ENCODE data around the gene TBCK. TPM values are rescaled to one million over a fixed set of nuclear protein-coding genes. Genes with fewer than 3 reads are reported as not detected.

TBCK gene
- total RNA-seq, 1 donor from 2014 or later, result 35.7 TPM

GRCh38 chr4:106065018-106065417 is 251.0 kb downstream of the TBCK start:
- H3K27ac ChIP-seq, result no peak overlapping the region
- peaks cover 0 to 7% of the 10 kb centered on the region in 2 donors for H3K9me3 ChIP-seq
- no peak overlapping the region for H3K4me3 ChIP-seq
- H3K36me3 ChIP-seq, result no peaks in the 10 kb centered on the region
- TF ChIP-seq CTCF (IDR thresholded peaks at IDR 0.05), result peak in 2 of 3 experiments; percentile 20
- H3K27me3 ChIP-seq, result no peaks in the 10 kb centered on the region
- intact Hi-C loops (cut with DNase I), result no loop called here
- H3K4me1 ChIP-seq, result no peaks in the 10 kb centered on the region
- DNase-seq (ENCODE audit: low spot score in 2 of 2), result no peak

DNA sequence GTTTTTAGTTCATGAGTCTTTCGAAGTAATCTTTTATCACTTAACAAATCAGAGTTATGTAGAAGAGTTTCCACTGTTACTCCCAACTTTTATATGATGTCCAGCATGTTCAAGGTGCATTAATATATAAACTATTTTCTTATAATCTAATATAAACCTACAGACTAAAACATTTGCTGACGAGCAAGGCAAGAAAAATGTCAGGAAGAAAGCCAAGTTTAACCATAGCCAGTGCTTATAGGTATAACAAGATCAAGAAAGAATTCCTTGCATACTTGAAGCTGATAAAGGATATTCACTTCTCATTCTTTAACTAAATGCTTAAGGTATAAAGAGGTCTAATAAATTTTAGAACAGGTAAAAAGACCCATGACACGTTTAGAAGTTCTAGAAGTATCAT is 253.0 kb downstream of the TBCK start:
- Histone ChIP-seq H3K9me3 (no peaks in the 10 kb centered on the region), H3K4me1 (no peaks in the 10 kb centered on the region), H3K27me3 (no peaks in the 10 kb centered on the region), H3K27ac (no peak overlapping the region), H3K36me3 (no peaks in the 10 kb centered on the region), H3K4me3 (no peak overlapping the region)
- DNase-seq (ENCODE audit: low spot score in 2 of 2), result no peak
- TF ChIP-seq CTCF (IDR thresholded peaks at IDR 0.05), result no peak
- intact Hi-C loops (cut with DNase I), result no loop called here

DNA sequence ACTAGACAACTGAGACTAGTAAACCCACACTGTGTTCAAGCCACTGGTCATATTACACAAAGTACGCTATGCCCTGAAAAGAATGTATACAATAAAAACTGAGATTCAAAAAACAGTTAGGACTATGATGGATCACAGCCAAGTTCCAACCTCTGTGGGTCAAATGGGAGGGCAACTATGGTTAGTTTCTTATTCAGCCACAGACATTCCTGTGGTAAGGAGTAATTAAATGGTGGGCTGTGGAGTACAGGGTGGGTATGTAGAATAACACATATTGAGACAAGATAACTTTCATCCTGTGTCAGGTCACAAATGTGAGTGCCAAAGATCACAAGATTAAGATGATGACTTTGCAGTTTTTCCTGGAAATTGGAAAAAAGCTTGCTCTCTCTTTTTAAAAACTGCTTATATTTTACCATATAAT is 253.5 kb downstream of the TBCK start:
- DNase-seq (ENCODE audit: low spot score in 2 of 2), result no peak
- Histone ChIP-seq H3K4me1 (no peaks in the 10 kb centered on the region), H3K27ac (no peak overlapping the region), H3K4me3 (no peak overlapping the region), H3K36me3 (no peaks in the 10 kb centered on the region), H3K27me3 (no peaks in the 10 kb centered on the region), H3K9me3 (no peaks in the 10 kb centered on the region)
- no peak for TF ChIP-seq CTCF (IDR thresholded peaks at IDR 0.05)
- intact Hi-C loops (cut with DNase I), result no loop called here

GRCh38 chr4:106058921-106059320 is 257.1 kb downstream of the TBCK start:
- no peak for DNase-seq (ENCODE audit: low spot score in 2 of 2)
- Histone ChIP-seq H3K36me3 (no peaks in the 10 kb centered on the region), H3K27me3 (no peaks in the 10 kb centered on the region), H3K4me1 (no peaks in the 10 kb centered on the region), H3K4me3 (no peak overlapping the region), H3K27ac (no peak overlapping the region), H3K9me3 (no peaks in the 10 kb centered on the region)
- intact Hi-C loops (cut with DNase I), result no loop called here
- TF ChIP-seq CTCF (IDR thresholded peaks at IDR 0.05), result no peak

GRCh38 chr4:106056914-106057313 is 259.1 kb downstream of the TBCK start:
- Histone ChIP-seq H3K4me1 (no peaks in the 10 kb centered on the region), H3K27me3 (no peaks in the 10 kb centered on the region), H3K36me3 (no peaks in the 10 kb centered on the region), H3K9me3 (no peaks in the 10 kb centered on the region), H3K27ac (no peak overlapping the region), H3K4me3 (no peak overlapping the region)
- intact Hi-C loops (cut with DNase I), result no loop called here
- no peak for TF ChIP-seq CTCF (IDR thresholded peaks at IDR 0.05)
- no peak for DNase-seq (ENCODE audit: low spot score in 2 of 2)

DNA sequence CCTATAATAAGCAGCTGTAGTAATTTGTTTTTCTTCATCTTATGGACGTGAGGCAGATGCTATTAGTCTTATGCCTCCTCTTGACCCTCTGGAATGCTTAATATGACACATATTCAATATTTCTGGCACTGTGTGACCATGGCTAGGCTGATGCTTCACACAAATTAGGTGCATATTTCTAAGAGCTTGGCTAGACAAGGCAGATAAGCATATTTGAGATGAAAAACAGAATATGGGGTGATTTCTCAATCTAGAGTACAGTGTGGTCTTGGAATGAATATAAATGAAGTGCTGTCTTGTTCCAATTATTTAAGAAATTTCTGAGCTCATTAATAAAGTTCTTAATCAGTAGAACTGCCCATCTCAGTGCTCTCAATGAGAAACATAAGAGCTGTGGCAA is 264.5 kb downstream of the TBCK start:
- no peak overlapping the region for H3K4me3 ChIP-seq
- H3K9me3 ChIP-seq, result no peaks in the 10 kb centered on the region
- no peaks in the 10 kb centered on the region for H3K36me3 ChIP-seq
- TF ChIP-seq CTCF (IDR thresholded peaks at IDR 0.05), result no peak
- DNase-seq (ENCODE audit: low spot score in 2 of 2), result no peak
- H3K27ac ChIP-seq, result no peak overlapping the region
- no peaks in the 10 kb centered on the region for H3K27me3 ChIP-seq
- intact Hi-C loops (cut with DNase I), result no loop called here
- peaks cover 0 to 4% of the 10 kb centered on the region in 2 donors for H3K4me1 ChIP-seq

Measured in ascending aorta (tissue), 2 donors.